Endothelial cell of umbilical vein (primary cell): Measurements from ENCODE around the gene SERPINA6.

Experiments used
- EZH2 ChIP-seq: IDR thresholded peaks from 2 replicates; pipeline ENCODE4 v1.6.1; 2012; ENCODE audit warnings: borderline replicate concordance, low read depth, mild to moderate bottlenecking, moderate library complexity, low read length, inconsistent platforms; ENCODE audit not compliant: severe bottlenecking
- GATA2 ChIP-seq: IDR thresholded peaks from 2 replicates; pipeline ENCODE4 v1.7.0; 2011; ENCODE audit warnings: low read depth, mild to moderate bottlenecking, moderate library complexity, mixed read lengths, low read length; ENCODE audit not compliant: insufficient read length, insufficient read depth
- JUN ChIP-seq: IDR thresholded peaks from 2 replicates; pipeline ENCODE4 v1.6.1; 2011; ENCODE audit warnings: borderline replicate concordance, low read depth; ENCODE audit not compliant: insufficient read length, insufficient read depth
- MYC ChIP-seq: IDR thresholded peaks from one replicate; pipeline ENCODE4 v1.6.1; 2011; ENCODE audit warnings: mild to moderate bottlenecking, low read depth, low read length
- POLR2A ChIP-seq: IDR thresholded peaks from 2 replicates; pipeline ENCODE4 v1.6.1; 2012; ENCODE audit warnings: low read depth, mild to moderate bottlenecking, control low read depth, low read length
- POLR2AphosphoS5 ChIP-seq: IDR thresholded peaks from 2 replicates; pipeline ENCODE4 v1.6.1; 2012; ENCODE audit warnings: low read depth, mild to moderate bottlenecking, control low read depth, low read length, moderate library complexity; ENCODE audit not compliant: insufficient read depth
- TF ChIP-seq, protein P1 (sequence below), 2 donors: IDR thresholded peaks; 1 replicate in 1 of 2; 2 replicates in 1 of 2; pipeline ENCODE4 v1.5.1; 2011; ENCODE audit warnings: low read length in 2 of 2, mild to moderate bottlenecking in 2 of 2, moderate library complexity in 2 of 2, control low read depth in 1 of 2, inconsistent platforms in 1 of 2, low read depth in 1 of 2; ENCODE audit not compliant: insufficient read depth in 1 of 2; ENCODE audit errors: extremely low read depth in 1 of 2
- TF ChIP-seq, protein P2 (sequence below): IDR thresholded peaks from 2 replicates; pipeline ENCODE4 v1.6.1; 2011; ENCODE audit not compliant: insufficient read depth, insufficient read length

DNA sequence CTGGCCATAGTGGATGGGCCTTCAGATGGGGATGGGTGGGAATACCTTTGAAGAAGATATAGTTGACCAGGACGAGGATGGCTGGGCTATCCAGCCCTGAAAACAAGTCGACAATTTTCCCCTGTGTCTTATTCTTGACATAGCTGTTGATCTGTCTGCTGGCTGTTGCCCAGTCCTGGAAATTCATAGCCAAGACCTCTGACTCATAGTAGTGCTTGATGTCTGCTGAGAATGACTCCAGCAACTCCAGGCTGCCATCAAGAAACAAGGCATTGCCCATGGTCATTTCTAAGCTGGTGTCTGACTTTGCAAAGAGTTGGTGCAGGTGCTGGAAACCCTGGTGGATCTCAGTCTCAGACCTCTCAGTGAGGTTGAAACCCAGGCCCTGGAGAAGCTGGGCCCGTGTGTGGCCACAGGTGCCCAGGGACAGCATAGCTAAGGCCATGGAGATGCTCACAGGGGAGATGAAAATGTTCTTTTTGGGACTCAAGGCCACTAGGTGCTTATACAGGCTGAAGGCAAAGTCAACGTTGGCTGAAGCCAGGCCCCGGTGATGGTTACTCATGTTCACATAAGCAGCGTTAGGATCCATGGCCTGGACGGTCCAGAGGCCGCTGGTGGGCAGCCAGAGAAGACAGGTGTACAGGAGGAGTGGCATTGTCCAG is 9.0 kb downstream of the SERPINA6 start:
- TF ChIP-seq POLR2AphosphoS5 (no peak), EZH2 (no peak), MYC (no peak), JUN (no peak), POLR2A (no peak), GATA2 (no peak)
- TF ChIP-seq, protein P1, sequence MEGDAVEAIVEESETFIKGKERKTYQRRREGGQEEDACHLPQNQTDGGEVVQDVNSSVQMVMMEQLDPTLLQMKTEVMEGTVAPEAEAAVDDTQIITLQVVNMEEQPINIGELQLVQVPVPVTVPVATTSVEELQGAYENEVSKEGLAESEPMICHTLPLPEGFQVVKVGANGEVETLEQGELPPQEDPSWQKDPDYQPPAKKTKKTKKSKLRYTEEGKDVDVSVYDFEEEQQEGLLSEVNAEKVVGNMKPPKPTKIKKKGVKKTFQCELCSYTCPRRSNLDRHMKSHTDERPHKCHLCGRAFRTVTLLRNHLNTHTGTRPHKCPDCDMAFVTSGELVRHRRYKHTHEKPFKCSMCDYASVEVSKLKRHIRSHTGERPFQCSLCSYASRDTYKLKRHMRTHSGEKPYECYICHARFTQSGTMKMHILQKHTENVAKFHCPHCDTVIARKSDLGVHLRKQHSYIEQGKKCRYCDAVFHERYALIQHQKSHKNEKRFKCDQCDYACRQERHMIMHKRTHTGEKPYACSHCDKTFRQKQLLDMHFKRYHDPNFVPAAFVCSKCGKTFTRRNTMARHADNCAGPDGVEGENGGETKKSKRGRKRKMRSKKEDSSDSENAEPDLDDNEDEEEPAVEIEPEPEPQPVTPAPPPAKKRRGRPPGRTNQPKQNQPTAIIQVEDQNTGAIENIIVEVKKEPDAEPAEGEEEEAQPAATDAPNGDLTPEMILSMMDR (IDR thresholded peaks at IDR 0.05; ENCODE audit: extremely low read depth in 1 of 2, insufficient read depth in 1 of 2, low read depth in 1 of 2, low read length in 2 of 2) = no peak
- TF ChIP-seq, protein P2, sequence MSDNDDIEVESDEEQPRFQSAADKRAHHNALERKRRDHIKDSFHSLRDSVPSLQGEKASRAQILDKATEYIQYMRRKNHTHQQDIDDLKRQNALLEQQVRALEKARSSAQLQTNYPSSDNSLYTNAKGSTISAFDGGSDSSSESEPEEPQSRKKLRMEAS = no peak
